SK-N-SH treated with all-trans-retinoic acid at 6 μM for 48 hours (cell line): ENCODE results near the gene LDHAL6A.

ENCODE experiments used
- ARNTL ChIP-seq: fragments of 450-650 bp; formaldehyde crosslinking; IDR thresholded peaks from 2 replicates; pipeline ENCODE4 v1.5.0; 2020; ENCODE audit warnings: low read depth, mild to moderate bottlenecking, moderate library complexity, borderline replicate concordance
- TF ChIP-seq, protein P1 (sequence below): fragments of 250-450 bp; sonication (Bioruptor Pico); IDR thresholded peaks from 2 replicates; pipeline ENCODE4 v1.5.0; 2020; ENCODE audit warnings: mild to moderate bottlenecking, moderate library complexity

DNA sequence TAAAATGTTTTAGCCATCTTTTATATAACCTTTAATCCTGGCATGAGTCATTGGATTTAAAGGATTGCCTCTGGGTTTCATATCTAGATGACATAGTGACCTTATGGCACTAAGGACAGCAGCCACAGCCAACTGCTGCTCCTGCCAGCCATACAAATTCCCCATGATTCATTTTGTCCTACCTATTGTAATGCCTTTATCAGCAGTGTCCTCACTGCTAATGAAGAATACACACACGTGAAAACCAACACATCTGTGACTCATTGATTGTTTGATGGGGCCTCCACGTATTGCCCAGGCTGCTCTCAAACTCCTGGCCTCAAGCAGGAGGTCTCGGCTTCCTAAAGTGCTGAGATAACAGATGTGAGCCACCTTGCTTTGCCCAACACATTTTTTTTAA, 1.8 kb downstream of the LDHAL6A start:
- TF ChIP-seq ARNTL (CRISPR knock-in tag) = no peak
- TF ChIP-seq, protein P1, sequence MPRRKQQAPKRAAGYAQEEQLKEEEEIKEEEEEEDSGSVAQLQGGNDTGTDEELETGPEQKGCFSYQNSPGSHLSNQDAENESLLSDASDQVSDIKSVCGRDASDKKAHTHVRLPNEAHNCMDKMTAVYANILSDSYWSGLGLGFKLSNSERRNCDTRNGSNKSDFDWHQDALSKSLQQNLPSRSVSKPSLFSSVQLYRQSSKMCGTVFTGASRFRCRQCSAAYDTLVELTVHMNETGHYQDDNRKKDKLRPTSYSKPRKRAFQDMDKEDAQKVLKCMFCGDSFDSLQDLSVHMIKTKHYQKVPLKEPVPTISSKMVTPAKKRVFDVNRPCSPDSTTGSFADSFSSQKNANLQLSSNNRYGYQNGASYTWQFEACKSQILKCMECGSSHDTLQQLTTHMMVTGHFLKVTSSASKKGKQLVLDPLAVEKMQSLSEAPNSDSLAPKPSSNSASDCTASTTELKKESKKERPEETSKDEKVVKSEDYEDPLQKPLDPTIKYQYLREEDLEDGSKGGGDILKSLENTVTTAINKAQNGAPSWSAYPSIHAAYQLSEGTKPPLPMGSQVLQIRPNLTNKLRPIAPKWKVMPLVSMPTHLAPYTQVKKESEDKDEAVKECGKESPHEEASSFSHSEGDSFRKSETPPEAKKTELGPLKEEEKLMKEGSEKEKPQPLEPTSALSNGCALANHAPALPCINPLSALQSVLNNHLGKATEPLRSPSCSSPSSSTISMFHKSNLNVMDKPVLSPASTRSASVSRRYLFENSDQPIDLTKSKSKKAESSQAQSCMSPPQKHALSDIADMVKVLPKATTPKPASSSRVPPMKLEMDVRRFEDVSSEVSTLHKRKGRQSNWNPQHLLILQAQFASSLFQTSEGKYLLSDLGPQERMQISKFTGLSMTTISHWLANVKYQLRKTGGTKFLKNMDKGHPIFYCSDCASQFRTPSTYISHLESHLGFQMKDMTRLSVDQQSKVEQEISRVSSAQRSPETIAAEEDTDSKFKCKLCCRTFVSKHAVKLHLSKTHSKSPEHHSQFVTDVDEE (CRISPR knock-in tag) = no peak
